T1000 (cell line): ENCODE results near the gene MATCAP1.
A peak's percentile ranks its signal among the peaks of the same experiment; 100 is the strongest.

Experiments used
- DNase-seq: peaks from one replicate; lab custom pipeline; 2025; ENCODE audit warnings: mixed read lengths; lab: John Stamatoyannopoulos, UW

Gene MATCAP1

GRCh38 chr16:67183627-67184452 is at the start of gene MATCAP1:
TSS of gene MATCAP1 (minus strand) at chr16:67183963. CDS start at chr16:67180610, 3,353 bp downstream.
- DNase-seq = peak; percentile 88

GRCh38 chr16:67230809-67231660 is 47.3 kb upstream of the MATCAP1 start:
- DNase-seq = no peak

- no peak for DNase-seq
These were observed 46.4 kb upstream of the MATCAP1 start for GRCh38 chr16:67229906-67230808.

GRCh38 chr16:67228905-67229304 is 45.1 kb upstream of the MATCAP1 start:
- no peak for DNase-seq

- no peak for DNase-seq
These were observed 44.4 kb upstream of the MATCAP1 start for GRCh38 chr16:67228034-67228785.

GRCh38 chr16:67227567-67227921 is 43.8 kb upstream of the MATCAP1 start:
- no peak for DNase-seq

- DNase-seq = peak; percentile 94
These were observed 43.2 kb upstream of the MATCAP1 start, which contains the start of gene TMEM208 for GRCh38 chr16:67226804-67227566. TSS of gene TMEM208 (plus strand) at chr16:67227130. CDS start at chr16:67227219, 89 bp downstream.

- DNase-seq = no peak
These were observed 42.6 kb upstream of the MATCAP1 start for GRCh38 chr16:67226295-67226803.

GRCh38 chr16:67223992-67224391 is 40.2 kb upstream of the MATCAP1 start:
- no peak for DNase-seq

- DNase-seq = no peak
These were observed 33.1 kb upstream of the MATCAP1 start for GRCh38 chr16:67216612-67217490.

GRCh38 chr16:67215706-67216105 is 31.9 kb upstream of the MATCAP1 start:
- DNase-seq = no peak

GRCh38 chr16:67213197-67214019 is 29.6 kb upstream of the MATCAP1 start:
- no peak for DNase-seq

GRCh38 chr16:67212766-67213165 is 29.0 kb upstream of the MATCAP1 start:
- DNase-seq = no peak

GRCh38 chr16:67211674-67212073 is 27.9 kb upstream of the MATCAP1 start:
- no peak for DNase-seq

GRCh38 chr16:67210069-67210937 is 26.5 kb upstream of the MATCAP1 start:
- DNase-seq = no peak

GRCh38 chr16:67209565-67209964 is 25.8 kb upstream of the MATCAP1 start:
- DNase-seq = no peak
